K562 (cell line): Measurements from ENCODE around the gene AOC3.

ENCODE experiments used
- CGGBP1 ChIP-seq: fragments of 250-450 bp; sonication (Bioruptor Pico); IDR thresholded peaks from 2 replicates; pipeline ENCODE4 v1.9.0; 2021; ENCODE audit warnings: mild to moderate bottlenecking
- POLR2AphosphoS5 ChIP-seq: IDR thresholded peaks from 2 replicates; pipeline ENCODE4 v1.6.1; 2011; ENCODE audit warnings: mild to moderate bottlenecking, low read depth, low read length, moderate library complexity; ENCODE audit not compliant: control insufficient read depth, insufficient read depth
- REST ChIP-seq, 2 experiments: fragments of 450-650 bp; formaldehyde crosslinking in 1 of 2; IDR thresholded peaks; 2 replicates each; pipeline versions ENCODE4 v1.4.0 to v1.6.1; 2014 to 2020; ENCODE audit warnings: mild to moderate bottlenecking in 2 of 2, borderline replicate concordance in 1 of 2, low read depth in 1 of 2
- ZNF707 ChIP-seq: fragments of 250-450 bp; sonication (Bioruptor Pico); conservative IDR thresholded peaks from 2 replicates; pipeline ENCODE4 v1.8.0; 2022; ENCODE audit warnings: inconsistent platforms, mild to moderate bottlenecking, moderate library complexity

- TF ChIP-seq REST (IDR thresholded peaks at IDR 0.05; ENCODE audit: borderline replicate concordance): no peak
- no peak for TF ChIP-seq REST (CRISPR knock-in tag; IDR thresholded peaks at IDR 0.05; ENCODE audit: low read depth)
- TF ChIP-seq CGGBP1: no peak
- no peak for TF ChIP-seq ZNF707 (CRISPR knock-in tag)
- TF ChIP-seq POLR2AphosphoS5: no peak
Observed at GRCh38 chr17:42821176-42821575, 29.8 kb upstream of the AOC3 start.
